H1 (cell line): ENCODE results near the gene CYRIA. TPM values are rescaled to one million over a fixed set of nuclear protein-coding genes. Genes with fewer than 3 reads are reported as not detected.

ENCODE experiments used
- CTCF ChIA-PET: fragments of 300-600 bp; sonication (Branson Sonifier 250); formaldehyde crosslinking; loops from one replicate; lab custom pipeline; 2021; ENCODE audit not compliant: partially characterized antibody; lab: Charles Lee
- POLR2A ChIA-PET: fragments of 300-600 bp; sonication (Branson Sonifier 250); formaldehyde crosslinking; loops from one replicate; lab custom pipeline; 2021; ENCODE audit warnings: inconsistent platforms; ENCODE audit not compliant: partially characterized antibody; lab: Charles Lee
- DNase-seq, 2 experiments: peaks; one replicate each; pipeline versions ENCODE4 v3.0.0 to v3.0.0-alpha.2; 2010 to 2022; ENCODE audit warnings: low spot score in 2 of 2, low read depth in 1 of 2, mixed read lengths in 1 of 2
- FAIRE-seq: peaks from 2 replicates; lab custom pipeline; 2011; peaks lifted over from hg19 to GRCh38; lab: Jason Lieb, UNC
- H2AFZ ChIP-seq: 2 replicates; pipeline ENCODE4 v1.8.1; 2012; ENCODE audit warnings: low read length, inconsistent platforms
- H2AK5ac ChIP-seq: 2 replicates; pipeline ENCODE4 v1.6.1; 2013; ENCODE audit warnings: low read depth, low read length
- H2BK120ac ChIP-seq: replicated peaks from 2 replicates; pipeline ENCODE3; 2013; ENCODE audit warnings: low read depth, low read length, inconsistent platforms
- H2BK12ac ChIP-seq: 2 replicates; pipeline ENCODE4 v1.6.1; 2013; ENCODE audit warnings: low read depth, low read length
- H2BK15ac ChIP-seq: 2 replicates; pipeline ENCODE4 v1.6.1; 2013; ENCODE audit warnings: low read length
- H2BK20ac ChIP-seq: 2 replicates; pipeline ENCODE4 v1.6.1; 2013; ENCODE audit warnings: low read length
- H2BK5ac ChIP-seq: 2 replicates; pipeline ENCODE4 v1.6.1; 2013; ENCODE audit warnings: low read depth, low read length
- H3K14ac ChIP-seq: 2 replicates; pipeline ENCODE4 v1.6.1; 2013; ENCODE audit warnings: inconsistent platforms; ENCODE audit not compliant: insufficient read length
- H3K18ac ChIP-seq: 2 replicates; pipeline ENCODE4 v1.6.1; 2013; ENCODE audit warnings: low read length; ENCODE audit errors: extremely low read depth
- H3K23ac ChIP-seq: 2 replicates; pipeline ENCODE4 v1.6.1; 2013; ENCODE audit warnings: inconsistent platforms; ENCODE audit not compliant: insufficient read length
- H3K23me2 ChIP-seq: 2 replicates; pipeline ENCODE4 v1.6.1; 2013; ENCODE audit warnings: low read depth, low read length
- H3K27ac ChIP-seq: 2 replicates; pipeline ENCODE4 v1.6.1; 2011; ENCODE audit warnings: low read depth, low read length, inconsistent platforms
- H3K27me3 ChIP-seq, 4 experiments: replicated peaks in 1 of 4; 1 replicate in 1 of 4; 2 replicates in 3 of 4; pipeline versions ENCODE4 v1.6.1 to v1.8.1; 2011 to 2013; ENCODE audit warnings: low read length in 3 of 4, mild to moderate bottlenecking in 3 of 4, inconsistent platforms in 2 of 4, mixed read lengths in 2 of 4, moderate library complexity in 1 of 4; ENCODE audit not compliant: control insufficient read depth in 3 of 4, insufficient read depth in 3 of 4; ENCODE audit errors: extremely low read depth in 1 of 4
- H3K36me3 ChIP-seq, 4 experiments: 2 replicates each; pipeline versions ENCODE4 v1.6.1 to v1.8.1; 2011 to 2013; ENCODE audit warnings: mild to moderate bottlenecking in 4 of 4, low read length in 3 of 4, moderate library complexity in 2 of 4, control low read depth in 1 of 4, inconsistent platforms in 1 of 4; ENCODE audit not compliant: insufficient read depth in 4 of 4, control insufficient read depth in 2 of 4
- H3K4ac ChIP-seq: replicated peaks from 2 replicates; pipeline ENCODE3; 2013; ENCODE audit warnings: low read length, low read depth, mixed read lengths, inconsistent platforms; ENCODE audit not compliant: insufficient read length
- H3K4me1 ChIP-seq, 4 experiments: replicated peaks in 1 of 4; 1 replicate in 1 of 4; 2 replicates in 3 of 4; pipeline versions ENCODE4 v1.6.1 to v1.8.1; 2011 to 2013; ENCODE audit warnings: low read length in 3 of 4, inconsistent platforms in 2 of 4, mixed read lengths in 1 of 4; ENCODE audit not compliant: insufficient read depth in 4 of 4, control insufficient read depth in 3 of 4
- H3K4me2 ChIP-seq, 2 experiments: 2 replicates each; pipeline versions ENCODE4 v1.6.1 to v1.8.1; 2011 to 2013; ENCODE audit warnings: low read depth in 2 of 2, low read length in 2 of 2, control low read depth in 1 of 2, inconsistent platforms in 1 of 2, mild to moderate bottlenecking in 1 of 2; ENCODE audit not compliant: insufficient read depth in 1 of 2
- H3K4me3 ChIP-seq, 4 experiments: fragments of 200-600, 300-600 bp in 1 of 4; sonication (generic), shearing (Covaris generic), sonication (Bioruptor Twin) in 1 of 4; 2 replicates each; pipeline versions ENCODE4 v1.5.1 to v1.8.1; 2011 to 2016; ENCODE audit warnings: low read length in 4 of 4, low read depth in 3 of 4, control low read depth in 2 of 4, inconsistent platforms in 2 of 4, mild to moderate bottlenecking in 2 of 4, mixed read lengths in 1 of 4, moderate library complexity in 1 of 4; ENCODE audit not compliant: insufficient read depth in 2 of 4; ENCODE audit errors: extremely low read depth in 1 of 4
- H3K56ac ChIP-seq: replicated peaks from 2 replicates; pipeline ENCODE3; 2013; ENCODE audit warnings: low read depth, mild to moderate bottlenecking, mixed read lengths, low read length, inconsistent platforms; ENCODE audit not compliant: insufficient read length
- H3K79me1 ChIP-seq: 2 replicates; pipeline ENCODE4 v1.6.1; 2013; ENCODE audit warnings: low read depth, low read length, control low read depth
- H3K79me2 ChIP-seq, 2 experiments: 2 replicates each; pipeline versions ENCODE4 v1.6.1 to v1.8.1; 2012 to 2013; ENCODE audit warnings: low read length in 2 of 2, mild to moderate bottlenecking in 2 of 2, inconsistent platforms in 1 of 2; ENCODE audit not compliant: insufficient read depth in 2 of 2, control insufficient read depth in 1 of 2
- H3K9ac ChIP-seq, 4 experiments: replicated peaks in 1 of 4; 1 replicate in 1 of 4; 2 replicates in 3 of 4; pipeline versions ENCODE4 v1.6.1 to v1.8.1; 2011 to 2013; ENCODE audit warnings: low read depth in 3 of 4, low read length in 3 of 4, control low read depth in 2 of 4, mild to moderate bottlenecking in 2 of 4, moderate library complexity in 2 of 4, inconsistent platforms in 1 of 4; ENCODE audit errors: extremely low read depth in 1 of 4
- H3K9me3 ChIP-seq, 2 experiments: 2 replicates each; pipeline versions ENCODE4 v1.6.1 to v1.8.1; 2012 to 2013; ENCODE audit warnings: mild to moderate bottlenecking in 2 of 2, moderate library complexity in 2 of 2, control low read depth in 1 of 2, inconsistent platforms in 1 of 2, low read depth in 1 of 2, low read length in 1 of 2, mixed read lengths in 1 of 2; ENCODE audit not compliant: insufficient read depth in 2 of 2
- H4K20me1 ChIP-seq, 2 experiments: replicated peaks in 1 of 2; 2 replicates each; pipeline versions ENCODE3 to v1.8.1; 2011 to 2013; ENCODE audit warnings: inconsistent platforms in 2 of 2, low read length in 2 of 2, mild to moderate bottlenecking in 1 of 2; ENCODE audit not compliant: insufficient read depth in 2 of 2, control insufficient read depth in 1 of 2
- H4K5ac ChIP-seq: 2 replicates; pipeline ENCODE4 v1.6.1; 2013; ENCODE audit warnings: low read length, low read depth, mixed read lengths, inconsistent platforms; ENCODE audit not compliant: insufficient read length
- H4K8ac ChIP-seq: 2 replicates; pipeline ENCODE4 v1.8.0; 2013; ENCODE audit warnings: mild to moderate bottlenecking, moderate library complexity, low read length, inconsistent platforms; ENCODE audit not compliant: insufficient read depth; ENCODE audit errors: extremely low read depth
- H4K91ac ChIP-seq: replicated peaks from 2 replicates; pipeline ENCODE3; 2013; ENCODE audit warnings: low read length, mixed read lengths, inconsistent platforms; ENCODE audit not compliant: insufficient read length
- BRCA1 ChIP-seq: IDR thresholded peaks from 2 replicates; pipeline ENCODE4 v1.6.1; 2012; ENCODE audit warnings: low read depth, low read length, improper control_type of control experiment
- WGBS, 2 experiments: shearing (Covaris generic) in 1 of 2; methylation state at CpG; one replicate each; pipeline versions ENCODE4 v1.1.6 to v1.1.7; 2013 to 2015; ENCODE audit warnings: low lambda C conversion rate in 2 of 2, mixed read lengths in 2 of 2, inconsistent platforms in 1 of 2, low coverage in 1 of 2, missing lambda C conversion rate in 1 of 2; ENCODE audit not compliant: insufficient replicate concordance in 2 of 2, insufficient coverage in 1 of 2, insufficient read length in 1 of 2; ENCODE audit errors: extremely low coverage in 1 of 2, missing lambda C conversion rate in 1 of 2; 5-methylcytosine and 5-hydroxymethylcytosine counted together
- polyA plus RNA-seq, 7 experiments: library from polyadenylated mRNA; depleted of rRNA in 3 of 7; stranded (reverse) in 5 of 7; unstranded in 2 of 7; fragments of >200 nt in 5 of 7; fragments of 200-250 nt in 2 of 7; gene quantifications; 1 replicate in 5 of 7; 2 replicates in 1 of 7; 4 replicates in 1 of 7; pipeline versions ENCODE4 v1.2.1 to v1.2.3, GENCODE V29; 2011 to 2013; ENCODE audit warnings: missing spikeins in 2 of 7, mixed read lengths in 2 of 7
- total RNA-seq: library from RNA; stranded (reverse); fragmentation: NEBNext Ultra II Directional; extraction: Animal tissue kit (Norgen Biotek cat#: 25700); gene quantifications from 2 replicates; pipeline ENCODE4 v1.2.1, GENCODE V29; 2021

CYRIA gene
- total and polyA plus RNA-seq, 2 of the 8 experiments (the other 6 are each of a cell fraction or from before 2014, with no cell fraction given), result 1.5 to 9.8 TPM

GRCh38 chr2:16624436-16624780, 41.2 kb downstream of the CYRIA start:
- H3K27ac ChIP-seq, result no peak overlapping the region

More at GRCh38 chr2:16624436-16624780, 41.2 kb downstream of the CYRIA start:
- Histone ChIP-seq H3K9ac (no peak overlapping the region), H2BK5ac (no peak overlapping the region), H3K79me1 (no peaks in the 10 kb centered on the region), H2BK15ac (no peak overlapping the region), H3K14ac (no peak overlapping the region), H3K9me3 (no peaks in the 10 kb centered on the region), H4K20me1 (no peaks in the 10 kb centered on the region), H3K27me3 (no peaks in the 10 kb centered on the region), H3K23ac (no peak overlapping the region), H2BK120ac (no peak overlapping the region), H3K4ac (no peak overlapping the region), H2AK5ac (no peak overlapping the region), H2BK12ac (no peak overlapping the region), H3K4me1 (peaks cover 0 to 6% (median 4%) of the 10 kb centered on the region in 4 experiments; a peak in 5 of 7 replicates), H2BK20ac (no peak overlapping the region), H4K91ac (no peak overlapping the region), H3K36me3 (no peaks in the 10 kb centered on the region), H3K4me2 (no peak overlapping the region), H4K8ac (no peak overlapping the region), H2AFZ (no peak overlapping the region), H3K4me3 (no peak overlapping the region), H4K5ac (no peak overlapping the region), H3K79me2 (no peaks in the 10 kb centered on the region), H3K56ac (no peak overlapping the region), H3K18ac (no peak overlapping the region), H3K23me2 (no peaks in the 10 kb centered on the region)
- ChIA-PET CTCF (interaction anchor here (0.7 to 13.4 kb wide), 7 partner anchors 11 to 131 kb away, joined by 3 to 208 read pairs (median 8); no protein-coding TSS in a partner anchor), POLR2A (no interaction called here)
- no peak for TF ChIP-seq BRCA1
- no peak for DNase-seq
- 87% methylated on average over 1 of the region's 1 CpG; no CpG with 5 or more reads in 1 of the 2 experiments for WGBS, 2 experiments
- FAIRE-seq, result no peak
